GM18517 (cell line): ENCODE measurements around the gene EME2.
"Not testable (repeated sequence)": the region's sequence is repeated elsewhere in the genome, so short reads cannot be mapped to it uniquely, and the experiment has no call there.

ENCODE experiments used
- ATAC-seq: cut with Tn5 transposase; IDR thresholded peaks from one replicate; pipeline ENCODE4 v1.9.1; 2021; ENCODE audit warnings: mild to moderate bottlenecking, moderate library complexity; ENCODE audit not compliant: unreplicated experiment

Gene EME2

GRCh38 chr16:1790611-1791255 lies 18.1 kb downstream of the EME2 start:
- no peak for ATAC-seq

- no peak for ATAC-seq
Measured at GRCh38 chr16:1791256-1791942, 18.8 kb downstream of the EME2 start.

DNA sequence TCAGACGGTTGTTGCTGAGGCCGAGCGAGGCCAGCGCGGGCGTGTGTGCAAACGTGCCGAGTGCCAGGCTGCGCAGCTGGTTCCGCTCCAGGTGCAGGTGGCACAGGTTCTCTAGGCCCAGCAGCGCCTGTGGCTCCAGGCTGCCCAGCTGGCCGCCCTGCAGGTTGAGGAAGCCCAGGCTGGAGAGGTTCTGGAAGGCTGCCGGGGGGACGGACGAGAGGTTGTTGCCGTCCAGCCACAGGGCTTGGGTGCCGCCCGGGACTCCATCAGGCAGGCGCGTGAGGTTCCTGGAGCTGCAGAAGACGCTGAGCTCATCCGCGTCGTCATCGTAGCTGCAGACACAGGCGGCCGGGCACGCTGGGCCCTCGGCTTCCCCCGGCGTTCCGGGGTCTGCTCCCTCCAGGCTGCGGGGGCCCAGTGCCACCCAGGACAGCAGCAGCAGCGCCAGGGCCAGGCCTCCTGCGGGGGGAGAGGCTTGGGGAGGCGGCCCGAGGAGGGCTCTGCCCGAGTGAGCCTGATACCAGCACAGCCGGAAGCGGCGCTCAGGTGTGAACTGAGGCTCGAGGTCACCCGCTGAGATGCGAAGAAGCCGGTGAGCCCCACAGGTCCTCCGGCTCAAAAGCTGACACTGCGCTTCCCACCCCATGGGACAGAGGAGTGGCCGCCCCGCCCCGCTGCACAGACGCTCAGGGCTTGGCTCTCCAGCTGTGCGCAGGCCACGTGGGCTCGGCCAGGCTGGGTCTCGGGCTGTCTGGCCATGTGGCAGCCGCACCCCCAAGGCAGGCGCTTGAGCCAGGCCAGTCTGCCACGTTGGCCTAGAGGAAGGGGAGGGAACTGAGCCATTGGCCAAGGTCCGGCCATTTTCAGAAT lies 19.6 kb downstream of the EME2 start:
- no peak for ATAC-seq

- ATAC-seq, result no peak
Measured at GRCh38 chr16:1792836-1793577, 20.4 kb downstream of the EME2 start.

DNA sequence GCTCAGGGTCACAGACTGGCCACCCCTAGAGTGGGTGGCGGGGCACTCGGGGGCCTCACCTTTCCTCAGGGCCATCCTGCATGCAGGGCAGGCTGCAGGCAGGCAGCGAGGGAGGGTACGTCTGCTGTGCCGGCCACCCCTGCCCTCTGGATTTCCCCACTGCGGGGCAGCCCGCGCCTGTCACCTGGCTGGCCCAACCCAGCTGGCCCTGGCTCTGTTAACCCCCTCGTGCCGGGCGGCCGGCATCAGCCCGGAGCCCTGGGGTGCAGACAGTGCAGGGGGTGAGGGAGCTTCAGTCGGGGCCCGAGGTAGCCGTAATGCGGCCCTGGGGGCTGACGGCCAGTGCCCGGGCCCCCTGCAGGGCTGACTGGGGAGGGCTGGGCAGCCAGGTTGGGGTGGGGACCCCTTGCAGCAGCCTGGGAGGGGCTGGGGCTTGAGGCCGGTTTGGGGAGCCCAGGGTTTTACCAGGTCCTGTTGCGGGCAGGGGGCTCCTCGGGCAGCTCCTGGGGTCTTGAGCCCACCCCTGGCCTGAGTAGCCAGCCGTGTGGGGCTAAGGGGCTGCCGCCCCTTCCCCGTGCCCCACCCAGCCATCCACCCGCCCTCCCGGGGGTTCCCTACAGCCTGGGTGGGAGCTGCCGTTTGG lies 21.1 kb downstream of the EME2 start, which contains the start of gene IGFALS:
TSS of gene IGFALS (minus strand) at position 128 of the 643 bp plus-strand sequence. CDS start at position 75, 53 bp downstream.
- no peak for ATAC-seq

GRCh38 chr16:1794221-1794871 lies 21.7 kb downstream of the EME2 start:
- ATAC-seq, result no peak

DNA sequence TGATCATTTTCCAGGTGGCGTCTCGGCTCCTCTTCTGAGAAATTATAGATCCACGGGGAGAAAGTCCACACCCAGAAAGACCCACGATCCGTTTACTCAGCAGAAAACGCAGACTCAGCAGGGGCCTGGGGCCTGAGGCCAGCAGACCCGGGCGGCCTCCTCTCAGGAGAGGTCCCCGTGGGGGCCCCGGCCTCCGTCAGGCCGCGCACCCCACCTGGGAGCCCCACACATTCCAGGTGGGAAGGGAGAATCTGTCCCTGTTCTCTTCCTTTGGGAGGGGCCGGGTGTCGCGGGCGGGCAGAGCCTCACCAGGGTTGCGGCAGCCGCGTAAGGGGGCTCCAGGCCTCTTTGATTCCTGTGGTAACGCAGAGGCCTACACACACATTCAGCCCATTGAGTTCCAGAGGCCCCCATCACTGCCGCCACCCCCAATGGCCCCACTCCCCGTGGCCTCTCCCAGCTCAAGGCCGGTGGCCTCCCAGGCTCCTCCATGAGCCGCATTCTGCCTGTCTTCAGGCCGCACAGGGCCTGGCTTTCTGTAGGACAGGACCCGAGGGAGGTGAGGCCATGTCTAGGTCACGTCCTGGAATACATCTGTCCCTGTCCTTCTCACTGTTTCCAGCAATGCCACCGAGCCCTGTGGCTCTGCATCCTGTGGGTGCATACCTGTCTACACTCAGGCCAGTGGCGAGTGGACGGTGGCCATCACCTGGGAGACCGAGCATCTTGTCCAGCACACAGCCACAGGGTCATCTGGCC lies 22.5 kb downstream of the EME2 start:
- ATAC-seq, result no peak

- not testable (repeated sequence) for ATAC-seq
Measured at GRCh38 chr16:1799263-1799662, 26.7 kb downstream of the EME2 start.

DNA sequence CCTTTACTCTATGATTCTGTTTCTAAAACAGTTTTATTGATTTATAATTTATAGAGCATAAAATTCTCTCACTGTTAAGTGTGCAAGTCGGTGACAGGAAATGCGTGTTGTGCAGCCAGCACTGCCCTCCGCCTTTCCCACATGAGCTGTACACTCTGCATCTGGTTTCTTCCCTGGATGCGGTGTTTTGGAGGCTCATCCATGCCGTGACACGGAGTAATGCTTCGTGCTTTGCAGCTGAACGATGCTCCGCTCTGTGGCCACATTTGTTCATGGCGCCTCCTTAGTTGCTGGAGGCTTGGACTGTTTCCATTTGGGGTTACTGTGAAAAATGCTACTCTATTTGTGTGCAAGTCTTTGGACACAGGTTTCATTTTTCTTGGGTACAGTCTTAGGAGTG lies 28.1 kb downstream of the EME2 start:
- ATAC-seq, result no peak

DNA sequence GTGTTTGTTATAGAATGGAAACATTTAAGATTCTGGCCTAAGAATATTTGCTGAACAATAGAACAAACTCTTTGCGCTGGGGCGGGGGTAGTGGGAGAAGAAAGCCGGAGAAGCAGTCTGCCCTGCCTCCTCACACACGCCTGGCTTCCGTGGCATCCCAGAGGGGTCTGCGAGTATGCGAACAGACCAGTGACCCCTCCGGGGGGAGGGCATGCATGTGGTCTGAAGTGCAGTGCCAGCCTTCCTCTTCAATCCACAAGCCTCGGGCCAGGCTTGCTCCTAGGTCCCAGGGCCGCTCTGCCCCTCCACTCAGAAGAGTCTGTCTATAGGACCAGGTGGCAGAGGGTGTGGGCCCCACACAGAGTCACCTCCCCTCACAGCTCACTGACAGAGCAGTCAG lies 35.0 kb downstream of the EME2 start:
- ATAC-seq, result no peak

DNA sequence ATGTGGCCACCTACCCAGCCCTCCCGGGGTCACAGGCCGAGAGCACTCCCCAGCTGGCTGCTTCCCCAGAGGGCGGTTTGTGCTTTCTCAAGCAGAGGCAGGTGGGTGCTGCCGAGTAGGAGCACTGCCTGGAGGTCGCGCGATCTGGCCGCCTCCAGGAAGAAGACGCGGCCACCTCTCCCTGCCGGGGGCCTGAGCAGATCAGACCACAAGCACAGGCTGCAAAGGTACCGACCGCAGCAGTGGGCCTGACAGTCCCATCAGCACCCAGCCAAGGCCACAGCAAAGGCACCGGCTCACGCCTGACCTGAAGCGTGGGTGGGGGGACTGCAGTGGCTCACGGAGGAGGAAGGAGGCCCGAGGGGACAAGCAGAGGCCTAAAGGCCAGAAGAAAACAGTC lies 36.1 kb downstream of the EME2 start:
- ATAC-seq, result no peak

- no peak for ATAC-seq
Measured at GRCh38 chr16:1809281-1809801, 36.7 kb downstream of the EME2 start.

DNA sequence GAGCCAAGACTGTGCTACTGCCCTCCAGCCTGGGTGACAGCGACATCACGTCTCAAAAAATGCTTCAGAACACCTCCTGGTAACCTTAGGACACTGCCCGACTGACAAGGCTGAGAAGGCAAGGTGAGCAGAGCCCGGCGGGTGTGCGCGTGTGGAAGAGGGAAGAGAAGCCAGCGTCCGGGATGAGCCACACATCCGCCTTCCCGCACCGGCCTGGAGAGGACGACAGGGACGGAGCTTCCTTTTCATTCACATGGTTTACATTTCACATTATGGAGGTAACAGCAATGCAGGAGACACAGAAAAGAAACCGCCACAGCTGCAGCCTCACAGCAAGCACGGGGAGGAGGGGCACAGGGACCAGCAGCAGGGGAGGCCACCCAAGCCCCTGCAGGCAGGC lies 37.5 kb downstream of the EME2 start:
- no peak for ATAC-seq

- no peak for ATAC-seq
Measured at GRCh38 chr16:1810536-1810935, 37.9 kb downstream of the EME2 start.

DNA sequence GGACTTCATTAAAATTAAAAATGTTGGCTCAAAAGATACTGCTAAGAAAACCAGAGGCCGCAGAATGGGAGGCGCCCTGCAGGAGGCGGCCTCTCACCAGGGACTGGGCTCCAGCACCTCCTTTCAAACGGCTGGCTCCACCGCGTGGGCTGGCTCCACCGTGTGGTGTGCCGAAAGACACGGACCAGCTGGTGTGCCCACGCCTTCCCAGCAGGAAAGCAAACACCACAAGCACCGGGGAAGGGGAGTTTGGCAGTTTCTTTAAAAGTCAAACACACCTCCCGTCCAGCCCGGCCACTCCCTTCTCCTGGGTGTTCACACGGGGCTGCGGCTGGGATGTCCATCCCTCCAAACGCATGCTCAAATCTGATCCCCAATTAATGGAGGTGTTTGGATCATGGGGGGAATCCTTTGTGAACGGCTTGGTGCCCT lies 40.1 kb downstream of the EME2 start:
- ATAC-seq, result no peak

GRCh38 chr16:1815461-1815860 lies 42.9 kb downstream of the EME2 start:
- ATAC-seq, result no peak

GRCh38 chr16:1816396-1817275 lies 44.0 kb downstream of the EME2 start:
- ATAC-seq, result no peak

DNA sequence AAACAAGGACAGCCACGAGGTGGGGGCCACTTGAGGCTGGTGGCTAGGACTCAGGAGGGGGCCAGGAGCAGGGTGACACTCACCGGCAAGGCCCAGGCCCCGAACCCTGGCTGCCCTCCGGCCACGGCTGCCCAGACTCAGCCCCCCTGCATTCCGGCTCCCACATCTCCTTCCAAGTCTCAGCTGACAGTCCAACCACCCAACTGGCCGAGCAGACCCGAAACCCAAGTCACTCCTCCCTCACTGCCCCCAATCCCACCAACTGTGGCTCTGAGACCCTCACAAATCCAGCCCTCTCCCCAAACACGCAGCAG lies 44.6 kb downstream of the EME2 start:
- ATAC-seq, result no peak
